ENCODE measurements around the gene CDH11. TPM values are rescaled to one million over a fixed set of nuclear protein-coding genes. Genes with fewer than 3 reads are reported as not detected.

CDH11 gene
- total RNA-seq, 2 experiments from 2014 or later, result not detected

GRCh38 chr16:65042438-65043365, 79.2 kb downstream of the CDH11 start:
- POLR2A ChIA-PET, result no interaction called here
- CTCF ChIA-PET, result no interaction called here

GRCh38 chr16:65041667-65042066, 80.2 kb downstream of the CDH11 start:
- POLR2A ChIA-PET, result no interaction called here

GRCh38 chr16:65038100-65038499, 83.8 kb downstream of the CDH11 start:
- ChIA-PET POLR2A (no interaction called here), CTCF (no interaction called here)

More at GRCh38 chr16:65041667-65042066, 80.2 kb downstream of the CDH11 start:
- CTCF ChIA-PET, result no interaction called here

GRCh38 chr16:65037556-65037955, 84.3 kb downstream of the CDH11 start:
- POLR2A ChIA-PET, result no interaction called here
- CTCF ChIA-PET, result no interaction called here

GRCh38 chr16:65034915-65035314, 86.9 kb downstream of the CDH11 start:
- ChIA-PET POLR2A (no interaction called here), CTCF (no interaction called here)

- POLR2A ChIA-PET, result no interaction called here
- CTCF ChIA-PET, result no interaction called here
Measured at GRCh38 chr16:65032387-65032786, 89.5 kb downstream of the CDH11 start.

- ChIA-PET CTCF (no interaction called here), POLR2A (no interaction called here)
Measured at GRCh38 chr16:65024767-65025178, 97.1 kb downstream of the CDH11 start.

- POLR2A ChIA-PET, result no interaction called here
- CTCF ChIA-PET, result no interaction called here
Measured at GRCh38 chr16:65023802-65024201, 98.1 kb downstream of the CDH11 start.

GRCh38 chr16:65021852-65022595, 99.8 kb downstream of the CDH11 start:
- ChIA-PET CTCF (no interaction called here), POLR2A (no interaction called here)

GRCh38 chr16:65016754-65017153, 105.1 kb downstream of the CDH11 start:
- CTCF ChIA-PET, result no interaction called here
- POLR2A ChIA-PET, result no interaction called here

- POLR2A ChIA-PET, result no interaction called here
- CTCF ChIA-PET, result no interaction called here
Measured at GRCh38 chr16:65015599-65015998, 106.3 kb downstream of the CDH11 start.

GRCh38 chr16:65012357-65012756, 109.5 kb downstream of the CDH11 start:
- CTCF ChIA-PET, result no interaction called here

GRCh38 chr16:65010125-65010524, 111.7 kb downstream of the CDH11 start:
- ChIA-PET CTCF (no interaction called here), POLR2A (no interaction called here)

More at GRCh38 chr16:65012357-65012756, 109.5 kb downstream of the CDH11 start:
- POLR2A ChIA-PET, result no interaction called here

GRCh38 chr16:65005696-65006095, 116.2 kb downstream of the CDH11 start:
- POLR2A ChIA-PET, result no interaction called here
- CTCF ChIA-PET, result no interaction called here

GRCh38 chr16:65004570-65004969, 117.3 kb downstream of the CDH11 start:
- ChIA-PET POLR2A (no interaction called here), CTCF (no interaction called here)

GRCh38 chr16:65003621-65004020, 118.2 kb downstream of the CDH11 start:
- CTCF ChIA-PET, result no interaction called here
- POLR2A ChIA-PET, result no interaction called here

- ChIA-PET CTCF (no interaction called here), POLR2A (no interaction called here)
Measured at GRCh38 chr16:65002265-65002664, 119.6 kb downstream of the CDH11 start.

- CTCF ChIA-PET, result no interaction called here
- POLR2A ChIA-PET, result no interaction called here
Measured at GRCh38 chr16:65000654-65001053, 121.2 kb downstream of the CDH11 start.

GRCh38 chr16:64997751-64998150, 124.1 kb downstream of the CDH11 start:
- CTCF ChIA-PET, result no interaction called here
- POLR2A ChIA-PET, result no interaction called here

GRCh38 chr16:64997121-64997520, 124.7 kb downstream of the CDH11 start:
- POLR2A ChIA-PET, result no interaction called here
- CTCF ChIA-PET, result no interaction called here

- ChIA-PET POLR2A (no interaction called here), CTCF (no interaction called here)
Measured at GRCh38 chr16:64996641-64997040, 125.2 kb downstream of the CDH11 start.
